GM18867 (cell line): ENCODE results near the gene AMMECR1.
"Not testable (repeated sequence)": the region's sequence is repeated elsewhere in the genome, so short reads cannot be mapped to it uniquely, and the experiment has no call there.

Experiments used
- ATAC-seq: cut with Tn5 transposase; IDR thresholded peaks from one replicate; pipeline ENCODE4 v1.9.1; 2021; ENCODE audit warnings: mild to moderate bottlenecking, moderate library complexity; ENCODE audit not compliant: unreplicated experiment

Gene AMMECR1

GRCh38 chrX:110259117-110259516, 58.8 kb downstream of the AMMECR1 start:
- no peak for ATAC-seq

DNA sequence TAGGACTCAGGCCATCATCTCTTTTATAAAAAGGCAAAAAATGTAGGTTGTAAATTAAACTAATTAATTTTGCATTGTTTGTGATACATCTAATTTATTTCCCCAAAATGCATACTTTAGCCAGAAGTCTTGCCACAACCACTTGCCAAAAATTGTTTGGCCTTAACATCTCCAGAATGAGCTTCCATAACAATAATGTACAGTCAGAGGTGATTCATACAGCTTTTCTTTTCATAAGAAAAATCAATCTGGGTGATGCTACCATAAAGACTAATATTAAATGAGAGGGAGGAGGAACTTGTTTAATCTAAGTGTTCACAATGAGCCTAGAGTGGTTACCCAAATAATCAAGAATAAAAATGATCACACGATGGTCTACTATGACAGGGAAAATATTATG, 59.3 kb downstream of the AMMECR1 start:
- no peak for ATAC-seq

GRCh38 chrX:110257889-110258288, 60.0 kb downstream of the AMMECR1 start:
- no peak for ATAC-seq

- no peak for ATAC-seq
Observed at GRCh38 chrX:110252711-110253110, 65.2 kb downstream of the AMMECR1 start.

DNA sequence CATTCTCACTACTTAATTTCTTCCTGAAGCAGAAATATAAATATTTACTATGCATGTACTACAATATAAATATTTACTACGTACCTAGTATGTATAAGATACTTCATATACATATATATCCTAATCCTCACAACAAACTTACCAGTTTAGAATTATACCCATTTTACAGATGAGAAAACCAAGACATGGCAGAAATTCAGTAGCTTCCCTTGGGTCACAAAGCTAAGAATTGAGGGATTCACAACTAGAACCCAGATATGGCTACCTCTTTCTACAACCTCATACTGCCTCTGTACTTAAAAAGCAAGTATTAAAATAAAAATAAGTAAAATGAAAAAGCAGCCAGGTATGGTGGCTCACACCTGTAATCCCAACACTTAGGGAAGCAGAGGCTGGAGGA, 65.9 kb downstream of the AMMECR1 start:
- no peak for ATAC-seq

- no peak for ATAC-seq
Observed at GRCh38 chrX:110251526-110251925, 66.4 kb downstream of the AMMECR1 start.

GRCh38 chrX:110250847-110251246, 67.0 kb downstream of the AMMECR1 start:
- ATAC-seq, result no peak

DNA sequence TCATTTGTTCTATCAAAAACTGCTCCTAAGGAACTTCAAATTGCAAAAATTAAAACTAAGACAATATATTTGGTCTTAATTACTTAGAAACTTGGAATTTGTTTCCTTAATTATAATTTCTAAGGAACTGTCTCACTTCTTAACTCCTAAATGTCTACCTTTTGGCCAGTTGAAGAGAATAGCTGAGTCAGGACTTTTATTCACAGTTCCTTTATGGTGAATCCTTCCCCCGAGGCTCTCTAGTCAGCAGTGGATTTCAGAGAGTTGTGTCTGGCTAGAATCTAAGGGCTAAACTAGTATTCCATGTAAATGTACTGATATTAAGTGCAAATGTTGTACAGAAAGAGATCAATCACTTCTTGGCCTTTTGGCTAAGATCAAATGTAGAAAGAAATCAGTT, 69.3 kb downstream of the AMMECR1 start:
- no peak for ATAC-seq

DNA sequence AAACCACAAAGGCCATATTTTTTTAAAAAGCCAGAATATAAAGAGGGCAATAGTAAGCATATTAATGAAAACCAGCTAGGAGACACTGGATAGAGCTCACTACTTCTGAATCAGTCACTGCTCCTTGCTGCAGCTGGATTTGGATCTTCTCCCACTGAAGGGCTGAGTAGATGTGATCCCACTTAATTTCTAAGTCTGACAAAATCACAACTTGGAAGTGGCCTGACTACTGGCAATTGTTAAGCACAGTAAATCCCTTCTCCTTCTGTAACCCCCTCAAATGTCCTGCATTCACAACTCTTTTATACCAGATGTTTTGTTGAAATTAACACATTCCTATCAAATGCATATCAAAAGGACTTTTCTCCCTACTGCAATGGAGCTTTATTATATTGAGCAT, 72.9 kb downstream of the AMMECR1 start:
- ATAC-seq, result no peak

- no peak for ATAC-seq
Observed at GRCh38 chrX:110242371-110242770, 75.5 kb downstream of the AMMECR1 start.

DNA sequence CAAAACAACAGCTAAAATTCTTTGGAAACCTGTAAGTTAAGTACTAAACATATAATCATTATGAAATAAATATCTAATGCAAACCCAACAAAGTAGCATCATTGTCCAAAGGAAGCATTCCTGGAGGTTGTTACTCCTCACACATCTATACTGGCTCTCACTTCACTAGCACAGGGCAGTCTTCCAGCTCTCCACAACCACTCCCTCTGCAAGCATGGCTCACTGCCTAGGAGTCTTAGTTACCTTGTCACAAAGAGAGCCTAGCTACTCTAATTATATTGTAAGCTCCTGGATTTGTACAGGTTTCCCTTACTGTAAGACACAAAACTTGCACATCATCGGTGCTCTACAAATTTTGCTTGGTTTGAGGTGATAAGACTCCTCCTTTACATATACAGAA, 76.1 kb downstream of the AMMECR1 start:
- ATAC-seq, result no peak

DNA sequence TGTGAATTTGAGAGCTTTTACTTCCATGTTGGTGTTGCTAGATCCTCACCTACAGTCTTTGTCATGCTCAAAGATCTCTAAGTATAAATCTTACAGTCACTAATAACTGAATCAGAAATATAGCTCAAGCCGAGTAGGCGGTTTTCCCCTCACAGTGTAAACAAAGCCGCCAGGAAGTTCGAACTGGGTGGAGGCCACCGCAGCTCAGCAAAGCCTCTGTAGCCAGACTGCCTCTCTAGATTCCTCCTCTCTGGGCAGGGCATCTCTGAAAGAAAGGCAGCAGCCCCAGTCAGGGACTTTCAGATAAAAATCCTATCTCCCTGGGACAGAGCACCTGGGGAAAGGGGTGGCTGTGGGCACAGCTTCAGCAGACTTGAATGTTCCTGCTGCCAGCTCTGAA, 79.6 kb downstream of the AMMECR1 start:
- not testable (repeated sequence) for ATAC-seq

GRCh38 chrX:110231485-110231884, 86.4 kb downstream of the AMMECR1 start:
- not testable (repeated sequence) for ATAC-seq

DNA sequence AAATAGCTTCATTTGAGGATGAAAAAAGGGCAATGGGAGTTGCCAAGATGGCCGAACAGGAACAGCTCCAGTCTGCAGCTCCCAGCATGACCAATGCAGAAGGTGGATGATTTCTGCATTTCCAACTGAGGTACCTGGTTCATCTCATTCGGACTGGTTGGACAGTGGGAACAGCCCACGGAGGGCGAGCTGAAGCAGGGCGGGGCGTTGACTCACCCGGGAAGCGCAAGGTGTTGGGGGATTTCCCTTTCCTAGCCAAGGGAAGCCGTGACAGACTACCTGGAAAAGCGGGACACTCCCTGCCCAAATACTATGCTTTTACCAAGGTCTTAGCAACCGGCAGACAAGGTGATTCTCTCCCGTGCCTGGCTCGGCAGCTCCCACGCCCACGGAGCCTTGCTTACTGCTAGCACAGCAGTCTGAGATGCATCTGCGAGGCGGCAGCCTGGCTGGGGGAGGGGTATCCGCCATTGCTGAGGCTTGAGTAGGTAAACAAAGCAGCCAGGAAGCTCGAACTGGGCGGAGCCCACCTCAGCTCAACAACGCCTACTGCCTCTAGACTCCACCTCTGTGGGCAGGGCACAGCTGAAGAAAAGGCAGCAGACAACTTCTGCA, 88.3 kb downstream of the AMMECR1 start:
- ATAC-seq, result not testable (repeated sequence)

DNA sequence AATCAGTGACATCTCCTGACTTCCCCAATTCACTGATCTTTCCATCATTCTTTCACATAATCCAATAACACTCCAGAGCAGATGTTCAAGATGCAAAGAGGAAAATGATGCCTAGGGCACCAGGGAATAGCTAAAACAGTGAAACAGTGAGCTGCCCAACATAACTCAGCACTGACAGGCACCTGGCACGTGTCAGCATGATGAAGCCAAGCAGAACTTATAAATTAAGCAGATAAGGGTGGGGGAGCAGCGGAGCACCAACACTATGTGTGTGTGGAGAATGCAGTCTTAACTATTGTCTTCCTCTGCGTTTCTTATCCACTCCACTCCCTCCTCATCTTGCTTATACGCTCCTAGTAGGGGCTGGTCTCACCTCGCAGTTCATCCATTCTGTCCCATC, 89.4 kb downstream of the AMMECR1 start:
- ATAC-seq, result no peak

- ATAC-seq, result no peak
Observed at GRCh38 chrX:110226931-110227330, 91.0 kb downstream of the AMMECR1 start.

- no peak for ATAC-seq
Observed at GRCh38 chrX:110224926-110225617, 92.8 kb downstream of the AMMECR1 start.

DNA sequence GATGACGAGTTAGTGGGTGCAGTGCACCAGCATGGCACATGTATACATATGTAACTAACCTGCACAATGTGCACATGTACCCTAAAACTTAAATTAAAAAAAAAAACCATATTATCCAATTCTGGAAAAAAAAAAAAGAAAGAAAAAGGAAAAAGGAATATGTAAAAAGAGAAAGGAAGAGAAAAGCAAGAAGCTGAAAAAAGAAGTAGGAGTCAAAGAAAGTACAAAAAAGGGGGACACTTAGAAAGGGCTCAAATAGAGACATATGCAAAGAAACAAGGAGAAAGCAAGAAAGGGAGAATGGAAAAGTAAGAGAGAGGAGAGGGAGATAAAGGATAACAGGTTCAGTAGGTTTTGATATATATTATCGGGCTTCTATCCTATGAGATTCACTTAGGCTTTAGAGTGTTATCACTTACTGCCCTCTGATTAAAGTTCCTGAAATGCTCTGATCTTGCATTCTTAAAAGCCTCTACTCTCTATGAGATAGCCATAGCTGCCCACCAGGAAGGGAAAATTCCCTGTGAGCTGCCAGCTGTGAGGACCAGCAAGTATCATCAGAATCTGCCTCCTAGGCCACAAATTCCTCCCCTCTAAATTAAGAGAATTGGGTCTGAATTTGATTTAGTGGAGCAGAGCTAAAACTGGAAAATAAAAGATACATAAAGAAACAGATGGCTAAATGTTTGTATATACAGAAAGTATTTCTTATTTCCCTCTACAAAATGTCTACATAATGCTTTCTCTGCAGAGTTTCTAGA, 95.2 kb downstream of the AMMECR1 start:
- ATAC-seq, result no peak

- no peak for ATAC-seq
Observed at GRCh38 chrX:110219920-110220319, 98.0 kb downstream of the AMMECR1 start.

DNA sequence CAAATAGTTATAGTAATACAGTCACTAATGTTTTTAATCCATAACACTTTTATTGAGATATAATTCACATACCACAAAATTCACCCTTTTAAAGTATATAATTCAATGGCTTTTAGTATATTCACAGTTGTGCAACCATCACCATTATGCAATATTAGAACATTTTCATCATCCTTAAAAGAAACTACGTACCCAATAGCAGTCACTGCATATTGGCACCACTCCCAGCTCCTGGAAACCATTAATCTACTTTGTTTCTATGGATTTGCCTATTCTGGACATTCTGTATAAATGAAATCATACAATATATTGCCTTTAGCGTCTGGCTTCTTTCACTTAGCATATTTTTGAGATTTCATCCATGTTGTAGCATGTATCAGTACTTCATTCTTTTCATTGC, 99.3 kb downstream of the AMMECR1 start:
- no peak for ATAC-seq

DNA sequence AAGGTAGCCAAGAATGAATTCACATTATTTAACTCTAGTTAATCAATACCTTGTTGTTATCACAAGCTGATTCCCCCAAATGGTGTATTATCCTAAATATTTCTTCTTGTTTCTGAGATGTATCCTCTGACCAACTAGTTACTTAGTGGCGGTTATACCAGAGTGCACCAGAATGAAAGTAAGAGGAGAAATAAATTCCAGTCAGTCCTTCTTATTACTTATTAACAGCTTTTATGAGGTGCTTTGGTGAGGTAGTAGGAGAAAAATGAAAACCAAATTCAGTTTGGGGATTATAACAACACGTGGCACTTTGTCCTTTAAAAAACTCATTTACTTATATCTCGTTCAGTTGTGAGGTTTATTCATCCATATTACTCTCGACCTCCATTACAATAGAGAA, 101.9 kb downstream of the AMMECR1 start:
- no peak for ATAC-seq

- no peak for ATAC-seq
Observed at GRCh38 chrX:110215411-110215810, 102.5 kb downstream of the AMMECR1 start.
